NCI-H1694 (cell line): ENCODE measurements around the gene TMEM120A.

Source experiments
- DNase-seq: peaks from one replicate; lab custom pipeline; 2025; lab: John Stamatoyannopoulos, UW

Gene TMEM120A

DNA sequence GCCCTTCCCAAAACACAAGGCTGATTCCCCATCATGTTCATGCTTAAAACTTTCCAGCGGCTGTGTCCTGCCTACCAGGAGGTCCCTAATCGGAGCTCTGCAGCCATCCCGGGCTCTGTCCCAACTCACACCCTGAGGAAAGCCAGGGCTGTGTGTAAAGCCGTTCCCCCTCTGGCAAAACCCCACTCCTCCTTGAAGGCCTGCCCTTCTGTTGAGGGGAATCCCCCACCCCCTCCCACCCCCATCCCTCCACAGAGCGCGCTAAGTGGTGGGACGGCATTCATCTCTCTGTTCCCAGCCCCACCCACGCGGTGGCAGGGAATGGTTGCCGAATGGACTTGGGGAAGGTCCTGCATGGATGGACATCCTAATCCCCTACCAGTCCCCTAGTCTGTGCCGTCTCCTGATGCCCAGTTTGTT lies 667 bp upstream of the TMEM120A start:
- DNase-seq = no peak

DNA sequence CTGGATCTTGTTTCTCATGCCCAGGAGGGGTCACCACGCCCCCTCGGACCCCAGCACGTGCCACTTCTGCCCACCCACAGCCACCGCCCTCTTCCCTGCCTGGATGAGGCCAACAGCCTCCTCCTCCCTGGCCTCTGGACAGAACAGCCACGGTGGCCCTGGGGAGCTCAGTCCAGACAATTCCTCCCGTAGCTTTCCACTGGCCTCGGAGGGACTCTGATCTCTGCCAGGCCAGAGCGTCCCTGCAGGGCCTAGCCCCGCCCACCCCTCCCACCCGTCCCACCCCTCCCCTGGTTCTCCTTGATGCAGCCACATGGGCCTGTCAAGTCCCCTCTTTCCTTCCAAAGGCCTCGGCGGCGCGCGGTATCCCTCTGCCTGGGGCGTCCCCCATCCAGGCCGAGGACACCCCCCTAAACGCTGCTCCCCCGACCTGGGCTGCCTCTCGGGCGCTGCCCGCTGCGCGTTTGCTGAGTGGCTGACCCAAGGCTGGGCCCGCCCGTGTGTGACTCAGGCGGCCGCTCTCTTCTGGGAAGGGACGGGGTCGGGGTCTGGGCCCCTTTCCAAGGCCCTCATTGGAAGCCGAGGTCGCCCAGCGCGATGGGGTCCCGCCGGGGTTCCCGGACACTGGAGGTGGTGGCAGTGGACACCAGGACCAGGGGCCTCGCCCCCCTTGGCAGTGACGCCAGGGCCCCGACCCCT lies 557 bp downstream of the TMEM120A start:
- no peak for DNase-seq

- no peak for DNase-seq
Measured at GRCh38 chr7:75992083-75992755, 2.2 kb downstream of the TMEM120A start.

- DNase-seq = no peak
Measured at GRCh38 chr7:75991531-75992082, 2.8 kb downstream of the TMEM120A start.

GRCh38 chr7:75989500-75990388 lies 4.7 kb downstream of the TMEM120A start:
- DNase-seq = no peak

- DNase-seq = no peak
Measured at GRCh38 chr7:75988568-75989499, 5.6 kb downstream of the TMEM120A start.

DNA sequence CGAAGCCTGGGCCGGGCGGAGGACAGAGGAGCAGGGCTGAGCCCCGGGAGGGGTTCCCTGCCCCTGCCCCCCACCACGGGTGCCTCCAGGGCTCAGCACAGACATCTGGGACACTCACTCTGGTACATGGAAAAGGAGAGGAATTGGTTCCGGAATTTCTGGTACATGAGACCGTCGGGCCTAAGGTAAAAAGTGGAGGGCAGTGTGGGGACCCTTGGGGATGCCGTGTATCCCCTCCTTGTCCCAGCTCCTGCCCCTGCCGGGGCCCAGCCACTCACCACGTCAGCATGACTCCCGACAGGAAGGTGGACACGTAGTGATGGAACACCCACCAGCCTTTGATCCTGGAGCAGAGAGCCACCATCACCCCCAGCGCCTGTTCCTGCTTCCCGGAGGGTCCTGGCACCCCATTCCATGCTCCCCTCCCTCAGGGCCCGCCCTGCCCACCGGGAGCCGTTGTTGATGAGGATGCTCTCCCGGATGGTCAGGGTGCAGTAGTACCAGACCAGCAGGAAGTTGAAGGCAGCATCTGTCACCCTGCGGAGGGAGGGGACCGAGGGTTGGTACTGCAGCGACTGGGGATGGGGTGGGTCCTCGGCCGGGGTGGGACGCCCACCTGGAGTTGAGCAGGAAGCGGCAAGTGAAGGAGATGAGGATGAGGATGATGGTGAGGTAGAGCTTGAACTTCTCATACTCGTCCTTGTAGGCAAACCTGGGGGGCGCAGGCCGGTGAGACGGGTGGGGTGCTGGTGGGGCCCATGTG lies 6.4 kb downstream of the TMEM120A start:
- DNase-seq = no peak

GRCh38 chr7:75987026-75987804 lies 7.2 kb downstream of the TMEM120A start:
- no peak for DNase-seq

DNA sequence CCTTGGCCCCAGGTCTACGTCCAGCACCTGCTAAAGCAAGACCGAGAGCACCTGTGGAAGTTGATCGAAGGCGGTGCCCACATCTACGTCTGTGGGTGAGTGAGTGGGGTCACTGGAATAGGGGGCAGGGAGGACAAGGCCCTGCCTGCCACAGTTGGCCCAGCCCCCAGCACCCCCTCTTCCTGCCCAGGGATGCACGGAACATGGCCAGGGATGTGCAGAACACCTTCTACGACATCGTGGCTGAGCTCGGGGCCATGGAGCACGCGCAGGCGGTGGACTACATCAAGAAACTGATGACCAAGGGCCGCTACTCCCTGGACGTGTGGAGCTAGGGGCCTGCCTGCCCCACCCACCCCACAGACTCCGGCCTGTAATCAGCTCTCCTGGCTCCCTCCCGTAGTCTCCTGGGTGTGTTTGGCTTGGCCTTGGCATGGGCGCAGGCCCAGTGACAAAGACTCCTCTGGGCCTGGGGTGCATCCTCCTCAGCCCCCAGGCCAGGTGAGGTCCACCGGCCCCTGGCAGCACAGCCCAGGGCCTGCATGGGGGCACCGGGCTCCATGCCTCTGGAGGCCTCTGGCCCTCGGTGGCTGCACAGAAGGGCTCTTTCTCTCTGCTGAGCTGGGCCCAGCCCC lies 8.1 kb downstream of the TMEM120A start:
- no peak for DNase-seq

DNA sequence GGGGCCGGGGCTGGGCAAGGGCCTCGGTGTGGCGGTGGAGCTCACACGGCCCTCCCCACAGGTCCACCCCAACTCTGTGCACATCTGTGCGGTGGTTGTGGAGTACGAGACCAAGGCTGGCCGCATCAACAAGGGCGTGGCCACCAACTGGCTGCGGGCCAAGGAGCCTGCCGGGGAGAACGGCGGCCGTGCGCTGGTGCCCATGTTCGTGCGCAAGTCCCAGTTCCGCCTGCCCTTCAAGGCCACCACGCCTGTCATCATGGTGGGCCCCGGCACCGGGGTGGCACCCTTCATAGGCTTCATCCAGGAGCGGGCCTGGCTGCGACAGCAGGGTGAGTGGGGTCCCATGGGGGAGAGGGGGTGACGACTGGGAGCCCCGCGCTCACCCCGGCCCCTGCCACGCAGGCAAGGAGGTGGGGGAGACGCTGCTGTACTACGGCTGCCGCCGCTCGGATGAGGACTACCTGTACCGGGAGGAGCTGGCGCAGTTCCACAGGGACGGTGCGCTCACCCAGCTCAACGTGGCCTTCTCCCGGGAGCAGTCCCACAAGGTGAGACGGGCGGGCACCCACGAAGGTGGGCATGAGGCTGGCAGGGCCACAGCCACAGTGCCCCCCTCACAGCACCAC lies 8.8 kb downstream of the TMEM120A start:
- no peak for DNase-seq

DNA sequence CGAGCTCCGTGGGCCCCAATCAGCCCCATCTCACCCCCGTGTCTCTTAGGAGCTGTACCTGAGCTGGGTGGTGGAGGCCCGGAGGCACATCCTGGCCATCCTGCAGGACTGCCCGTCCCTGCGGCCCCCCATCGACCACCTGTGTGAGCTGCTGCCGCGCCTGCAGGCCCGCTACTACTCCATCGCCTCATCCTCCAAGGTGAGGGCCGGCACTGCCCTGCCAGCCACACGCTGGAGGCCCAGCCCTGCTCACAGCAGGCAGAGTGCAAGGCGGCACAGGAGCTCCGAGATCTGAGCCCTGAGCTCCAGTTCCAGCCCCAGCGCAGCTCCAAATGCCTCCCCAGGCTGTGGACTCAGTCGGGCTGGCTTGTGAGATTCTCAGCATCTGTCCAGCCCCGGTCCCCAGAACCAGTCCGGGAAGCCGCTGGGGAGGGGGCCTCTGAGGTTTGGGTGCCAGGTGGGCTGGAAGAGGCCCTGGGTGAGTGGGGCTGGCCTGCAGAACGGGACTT lies 9.3 kb downstream of the TMEM120A start:
- no peak for DNase-seq

DNA sequence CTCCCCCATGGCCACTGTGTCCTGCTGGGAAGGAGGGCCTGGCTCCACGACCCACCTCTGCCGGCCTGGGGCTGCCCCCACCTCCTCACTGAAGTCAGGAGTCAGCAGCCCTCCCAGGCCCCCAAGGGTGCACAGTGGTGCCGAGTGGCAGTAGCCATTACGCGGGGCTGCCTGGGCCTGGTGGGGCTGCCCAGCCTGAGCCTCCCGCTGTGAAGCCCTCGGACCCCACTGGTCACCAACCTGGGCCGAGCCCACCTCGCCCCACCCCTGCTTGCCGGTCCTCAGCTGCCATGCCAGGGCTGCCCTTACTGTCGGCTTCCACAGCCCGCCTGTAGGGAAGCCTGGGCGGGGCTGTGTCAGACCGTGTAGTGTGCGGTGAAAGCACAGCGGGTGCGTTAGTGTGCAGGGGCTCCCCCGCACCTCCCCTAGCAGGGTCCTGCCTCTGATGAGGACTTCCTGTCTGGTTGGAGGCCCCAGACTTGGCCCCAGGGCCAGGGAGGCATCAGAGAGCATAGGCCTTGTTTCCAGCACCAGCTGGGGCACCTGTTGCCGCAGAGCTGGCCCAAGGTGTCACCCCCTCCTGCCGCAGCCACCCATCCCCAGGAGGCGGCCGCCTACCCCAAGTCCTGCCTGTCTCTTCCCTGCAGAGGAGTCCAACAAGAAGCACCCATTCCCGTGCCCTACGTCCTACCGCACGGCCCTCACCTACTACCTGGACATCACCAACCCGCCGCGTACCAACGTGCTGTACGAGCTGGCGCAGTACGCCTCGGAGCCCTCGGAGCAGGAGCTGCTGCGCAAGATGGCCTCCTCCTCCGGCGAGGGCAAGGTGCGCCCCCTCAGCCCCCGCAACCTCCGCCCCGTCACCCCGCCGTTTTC lies 10.0 kb downstream of the TMEM120A start:
- DNase-seq = no peak

DNA sequence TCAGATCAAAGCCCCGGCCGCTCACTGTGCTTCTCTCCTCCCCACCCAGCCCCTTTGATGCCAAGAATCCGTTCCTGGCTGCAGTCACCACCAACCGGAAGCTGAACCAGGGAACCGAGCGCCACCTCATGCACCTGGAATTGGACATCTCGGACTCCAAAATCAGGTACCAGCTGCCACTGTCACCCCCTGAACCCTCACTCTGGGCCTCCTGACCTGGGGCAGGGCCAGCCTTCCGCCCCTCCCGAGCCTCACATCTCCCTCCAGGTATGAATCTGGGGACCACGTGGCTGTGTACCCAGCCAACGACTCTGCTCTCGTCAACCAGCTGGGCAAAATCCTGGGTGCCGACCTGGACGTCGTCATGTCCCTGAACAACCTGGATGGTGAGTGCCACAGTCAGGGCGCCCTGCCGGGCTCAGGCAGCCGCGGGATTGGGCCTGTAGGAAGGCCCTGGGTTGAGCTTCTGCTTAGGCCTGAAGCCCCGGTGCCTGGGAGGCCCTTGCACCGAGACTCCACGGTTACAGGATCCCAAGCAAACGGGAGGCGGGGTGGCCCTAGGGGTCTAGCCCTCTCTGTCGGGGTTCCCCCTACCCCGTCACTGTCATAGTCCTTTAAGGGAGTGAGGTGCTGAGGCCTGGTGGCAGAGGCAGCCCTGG lies 10.8 kb downstream of the TMEM120A start:
- no peak for DNase-seq

DNA sequence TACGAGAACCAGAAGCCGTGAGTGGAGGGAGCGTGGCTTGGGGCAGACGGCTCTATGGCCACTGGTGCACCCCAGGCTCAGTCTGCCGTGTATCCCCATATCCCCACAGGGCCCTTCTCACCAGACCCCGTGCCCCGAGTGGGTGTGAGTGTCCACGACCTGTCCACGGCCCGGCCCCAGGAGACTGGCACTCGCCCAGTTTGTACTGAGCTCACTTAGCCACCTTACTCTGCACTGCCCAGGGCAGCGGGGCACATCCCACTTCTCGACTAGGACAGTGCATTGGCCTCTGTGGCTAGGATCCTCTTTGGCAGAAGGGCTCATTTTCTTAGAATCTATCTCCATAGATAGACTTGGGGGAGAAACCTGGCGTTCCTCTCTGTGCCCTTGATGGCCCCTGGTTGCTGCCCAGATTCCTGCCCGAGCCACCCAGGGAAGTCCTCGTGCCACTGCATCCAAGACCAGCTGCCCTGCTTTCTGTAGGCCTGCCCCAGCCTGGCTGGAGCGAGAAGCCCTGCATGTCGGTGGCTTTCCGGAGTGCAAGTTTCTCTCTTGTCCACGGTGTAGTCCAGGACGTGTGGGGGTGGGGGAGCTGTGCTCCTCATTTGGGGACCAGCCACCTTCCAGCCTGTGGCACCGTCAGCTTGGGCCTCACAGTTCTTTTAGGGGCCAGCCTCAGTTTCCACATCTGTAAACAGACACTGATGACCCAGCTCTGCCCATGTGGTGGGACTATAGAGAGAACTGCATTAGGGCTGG lies 11.9 kb downstream of the TMEM120A start:
- no peak for DNase-seq

- DNase-seq = no peak
Measured at GRCh38 chr7:75981453-75982305, 12.7 kb downstream of the TMEM120A start.

GRCh38 chr7:75981203-75981452 lies 13.3 kb downstream of the TMEM120A start:
- DNase-seq = no peak
